ENCODE measurements around the gene NDUFB3. TPM values are rescaled to one million over a fixed set of nuclear protein-coding genes. Genes with fewer than 3 reads are reported as not detected.
"Not testable (repeated sequence)": the region's sequence is repeated elsewhere in the genome, so short reads cannot be mapped to it uniquely, and the experiment has no call there.

NDUFB3 gene
- total and polyA plus RNA-seq, 4 donors = 34.2 to 177 (median 53.2) TPM

GRCh38 chr2:201116115-201116958 is 44.5 kb downstream of the NDUFB3 start, which contains the start of gene CFLAR (continued):
- TF ChIP-seq HNF4G (IDR thresholded peaks at IDR 0.05) = peak; percentile 55
- peak; percentile 36 to 45 for TF ChIP-seq RXRA (IDR thresholded peaks at IDR 0.05)
- TF ChIP-seq ZBTB33 (IDR thresholded peaks at IDR 0.05) = peak; percentile 6
- no peak for TF ChIP-seq FOXA1 (IDR thresholded peaks at IDR 0.05)

- Histone ChIP-seq H3K36me3 (ENCODE audit: control insufficient read depth in 4 of 4, insufficient read depth in 3 of 4, low read depth in 1 of 4, low read length in 3 of 4) (no peaks in the 10 kb centered on the region), H3K9me3 (ENCODE audit: control insufficient read depth in 4 of 4, low read length in 3 of 4) (no peaks in the 10 kb centered on the region), H3K27me3 (ENCODE audit: control insufficient read depth in 4 of 4, insufficient read depth in 4 of 4, low read length in 3 of 4) (no peaks in the 10 kb centered on the region), H3K4me1 (ENCODE audit: control insufficient read depth in 4 of 4, insufficient read depth in 4 of 4, low read length in 3 of 4) (peaks cover 5 to 39% (median 26%) of the 10 kb centered on the region in 4 donors), H3K9ac (ENCODE audit: low read depth in 1 of 2, low read length in 2 of 2) (peak overlapping the region; percentile 84 to 93), H3K4me3 (ENCODE audit: low read depth in 1 of 3, low read length in 3 of 3) (peak overlapping the region; percentile 60 to 96 (median 82)), H3K27ac (ENCODE audit: low read depth in 1 of 2, low read length in 2 of 2) (peak overlapping the region; percentile 98 to 99)
- TF ChIP-seq YY1 (IDR thresholded peaks at IDR 0.05) (no peak), TAF1 (conservative IDR thresholded peaks at IDR 0.05) (peak; percentile 60), ZBTB33 (IDR thresholded peaks at IDR 0.05) (no peak), RAD21 (IDR thresholded peaks at IDR 0.05) (peak; percentile 22 to 33), MAX (IDR thresholded peaks at IDR 0.05) (peak; percentile 51), HNF4A (conservative IDR thresholded peaks at IDR 0.05) (peak; percentile 4 to 44), ATF3 (IDR thresholded peaks at IDR 0.05) (peak; percentile 22), SP1 (IDR thresholded peaks at IDR 0.05) (peak; percentile 73), FOXA2 (IDR thresholded peaks at IDR 0.05) (no peak), FOXA1 (IDR thresholded peaks at IDR 0.05) (no peak), GABPA (IDR thresholded peaks at IDR 0.05 in 1 of 2, conservative IDR thresholded peaks at IDR 0.05 in 1 of 2) (no peak), RXRA (IDR thresholded peaks at IDR 0.05) (peak in 1 of 2 donors; percentile 43), EGR1 (IDR thresholded peaks at IDR 0.05; ENCODE audit: low read depth in 2 of 2) (no peak), REST (IDR thresholded peaks at IDR 0.05) (peak; percentile 29), CTCF (IDR thresholded peaks at IDR 0.05; ENCODE audit: low read depth, low read length, missing input control) (peak; percentile 38), HNF4G (IDR thresholded peaks at IDR 0.05) (no peak), JUND (IDR thresholded peaks at IDR 0.05) (peak in 1 of 2 donors; percentile 25), NR2F2 (IDR thresholded peaks at IDR 0.05) (peak; percentile 9)
- under 1% methylated on average over 22 of the region's 22 CpGs for WGBS
- DNase-seq (ENCODE audit: low spot score) = peak; percentile 64
These were observed 45.3 kb downstream of the NDUFB3 start for GRCh38 chr2:201116959-201117734.

- H3K27me3 ChIP-seq (ENCODE audit: control insufficient read depth in 4 of 4, insufficient read depth in 4 of 4, low read length in 3 of 4); DNase-seq (ENCODE audit: low spot score); H3K9me3 ChIP-seq (ENCODE audit: control insufficient read depth in 4 of 4, low read length in 3 of 4); H3K36me3 ChIP-seq (ENCODE audit: control insufficient read depth in 4 of 4, insufficient read depth in 3 of 4, low read depth in 1 of 4, low read length in 3 of 4): not testable (repeated sequence)
- 3% methylated on average over 13 of the region's 13 CpGs for WGBS
- Histone ChIP-seq H3K4me3 (ENCODE audit: low read depth in 1 of 3, low read length in 3 of 3) (peak overlapping the region; percentile 60 to 96 (median 82)), H3K9ac (ENCODE audit: low read depth in 1 of 2, low read length in 2 of 2) (peak overlapping the region; percentile 84 to 93), H3K4me1 (ENCODE audit: control insufficient read depth in 4 of 4, insufficient read depth in 4 of 4, low read length in 3 of 4) (peaks cover 6 to 44% (median 30%) of the 10 kb centered on the region in 4 donors), H3K27ac (ENCODE audit: low read depth in 1 of 2, low read length in 2 of 2) (peak overlapping the region; percentile 98 to 99)
These were observed 45.9 kb downstream of the NDUFB3 start for GRCh38 chr2:201117735-201118094.
